DOHH2 (cell line): ENCODE results near the gene ANKLE2.

ENCODE experiments used
- CTCF ChIP-seq: fragments of 200-600 bp; sonication (generic); IDR thresholded peaks from one replicate; pipeline ENCODE4 v1.5.1; 2014; ENCODE audit warnings: antibody characterized with exemption, mild to moderate bottlenecking, low read depth, low read length; ENCODE audit not compliant: poor library complexity, severe bottlenecking
- EZH2phosphoT487 ChIP-seq: fragments of 200-600 bp; sonication (generic); IDR thresholded peaks from 2 replicates; pipeline ENCODE4 v1.6.1; 2017; ENCODE audit warnings: borderline replicate concordance, mild to moderate bottlenecking, antibody characterized with exemption, low read length, moderate library complexity, mixed read lengths

GRCh38 chr12:132739600-132740312 is 21.9 kb downstream of the ANKLE2 start:
- TF ChIP-seq CTCF (no peak), EZH2phosphoT487 (no peak)
